DND-41 (cell line): ENCODE measurements around the gene CSNK1A1.

Experiments used
- ATAC-seq: fragments of 200-7000 bp; cut with Tn5 transposase; 3 replicates; pipeline ENCODE4 v1.9.1; 2021; ENCODE audit warnings: low read depth; ENCODE audit not compliant: insufficient read depth
- DNase-seq: peaks from one replicate; pipeline ENCODE4 v3.0.0-alpha.2; 2020
- H2AFZ ChIP-seq: 2 replicates; pipeline ENCODE4 v1.6.0; 2012; ENCODE audit warnings: low read depth, low read length
- H3K27ac ChIP-seq: 2 replicates; pipeline ENCODE4 v1.5.1; 2012; ENCODE audit warnings: low read length, inconsistent platforms
- H3K27me3 ChIP-seq: fragments of 200-600 bp; sonication (generic); 2 replicates; pipeline ENCODE4 v1.6.0; 2012; ENCODE audit warnings: low read length, mild to moderate bottlenecking, inconsistent platforms; ENCODE audit not compliant: insufficient read depth, poor library complexity
- H3K36me3 ChIP-seq: 2 replicates; pipeline ENCODE4 v1.5.1; 2012; ENCODE audit warnings: low read length, inconsistent platforms; ENCODE audit not compliant: insufficient read depth
- H3K4me1 ChIP-seq: 2 replicates; pipeline ENCODE4 v1.5.1; 2012; ENCODE audit warnings: mild to moderate bottlenecking, low read length; ENCODE audit not compliant: insufficient read depth
- H3K4me2 ChIP-seq: 2 replicates; pipeline ENCODE4 v1.6.0; 2012; ENCODE audit warnings: mild to moderate bottlenecking, moderate library complexity, low read length, inconsistent platforms; ENCODE audit not compliant: insufficient read depth
- H3K4me3 ChIP-seq, 2 experiments: fragments of 200-600 bp in 1 of 2; shearing (Covaris generic) in 1 of 2; 2 replicates each; pipeline ENCODE4 v1.5.1; 2012 to 2016; ENCODE audit warnings: inconsistent platforms in 2 of 2, low read length in 2 of 2, mild to moderate bottlenecking in 2 of 2, low read depth in 1 of 2, moderate library complexity in 1 of 2
- H3K79me2 ChIP-seq: 2 replicates; pipeline ENCODE4 v1.6.0; 2012; ENCODE audit warnings: low read length, inconsistent platforms; ENCODE audit not compliant: insufficient read depth
- H3K9ac ChIP-seq: 2 replicates; pipeline ENCODE4 v1.6.0; 2012; ENCODE audit warnings: low read depth, mild to moderate bottlenecking, inconsistent platforms, low read length, moderate library complexity
- H3K9me3 ChIP-seq: 2 replicates; pipeline ENCODE4 v1.5.1; 2012; ENCODE audit warnings: low read length, moderate library complexity, mild to moderate bottlenecking, inconsistent platforms; ENCODE audit not compliant: insufficient read depth, severe bottlenecking
- H4K20me1 ChIP-seq: 2 replicates; pipeline ENCODE4 v1.6.0; 2012; ENCODE audit warnings: low read length; ENCODE audit not compliant: insufficient read depth
- EZH2 ChIP-seq: IDR thresholded peaks from 3 replicates; pipeline ENCODE4 v1.6.1; 2012; ENCODE audit warnings: borderline replicate concordance, low read depth, mild to moderate bottlenecking, moderate library complexity, low read length, inconsistent platforms; ENCODE audit not compliant: severe bottlenecking
- TF ChIP-seq, protein P1 (sequence below): IDR thresholded peaks from 2 replicates; pipeline ENCODE4 v1.5.1; 2012; ENCODE audit warnings: borderline replicate concordance, low read length, moderate library complexity, mild to moderate bottlenecking; ENCODE audit not compliant: poor library complexity, severe bottlenecking; ENCODE audit errors: extremely low read depth

CSNK1A1 gene

GRCh38 chr5:149481485-149481884 is 69.8 kb downstream of the CSNK1A1 start:
- Histone ChIP-seq H3K27ac (no peak overlapping the region), H3K36me3 (no peaks in the 10 kb centered on the region), H3K79me2 (no peaks in the 10 kb centered on the region), H3K9ac (no peak overlapping the region), H4K20me1 (no peaks in the 10 kb centered on the region), H3K4me2 (no peak overlapping the region), H3K27me3 (peaks cover 3% of the 10 kb centered on the region), H3K9me3 (no peaks in the 10 kb centered on the region), H3K4me3 (no peak overlapping the region), H2AFZ (no peak overlapping the region), H3K4me1 (no peaks in the 10 kb centered on the region)
- DNase-seq (no peak), ATAC-seq (no peak)
- TF ChIP-seq, protein P1, sequence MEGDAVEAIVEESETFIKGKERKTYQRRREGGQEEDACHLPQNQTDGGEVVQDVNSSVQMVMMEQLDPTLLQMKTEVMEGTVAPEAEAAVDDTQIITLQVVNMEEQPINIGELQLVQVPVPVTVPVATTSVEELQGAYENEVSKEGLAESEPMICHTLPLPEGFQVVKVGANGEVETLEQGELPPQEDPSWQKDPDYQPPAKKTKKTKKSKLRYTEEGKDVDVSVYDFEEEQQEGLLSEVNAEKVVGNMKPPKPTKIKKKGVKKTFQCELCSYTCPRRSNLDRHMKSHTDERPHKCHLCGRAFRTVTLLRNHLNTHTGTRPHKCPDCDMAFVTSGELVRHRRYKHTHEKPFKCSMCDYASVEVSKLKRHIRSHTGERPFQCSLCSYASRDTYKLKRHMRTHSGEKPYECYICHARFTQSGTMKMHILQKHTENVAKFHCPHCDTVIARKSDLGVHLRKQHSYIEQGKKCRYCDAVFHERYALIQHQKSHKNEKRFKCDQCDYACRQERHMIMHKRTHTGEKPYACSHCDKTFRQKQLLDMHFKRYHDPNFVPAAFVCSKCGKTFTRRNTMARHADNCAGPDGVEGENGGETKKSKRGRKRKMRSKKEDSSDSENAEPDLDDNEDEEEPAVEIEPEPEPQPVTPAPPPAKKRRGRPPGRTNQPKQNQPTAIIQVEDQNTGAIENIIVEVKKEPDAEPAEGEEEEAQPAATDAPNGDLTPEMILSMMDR = no peak
- TF ChIP-seq EZH2 = no peak

DNA sequence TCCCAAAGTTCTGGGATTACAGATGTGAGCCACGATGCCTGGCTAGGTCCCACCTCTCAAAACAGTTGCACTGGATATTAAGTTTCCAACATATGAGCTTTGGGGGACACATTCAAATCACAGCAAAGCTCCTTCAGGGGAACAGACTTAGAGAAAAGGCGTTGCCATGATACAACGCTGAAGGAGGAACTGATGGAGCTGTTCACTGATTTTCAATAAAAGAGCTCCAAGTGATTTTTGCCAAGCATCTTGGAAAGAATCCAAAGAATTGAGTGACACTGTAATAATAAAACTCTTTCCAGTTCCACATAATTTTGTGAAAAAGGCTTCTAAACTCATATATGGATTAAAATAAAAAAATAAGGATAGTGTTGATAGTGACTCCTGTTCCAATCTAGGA is 72.5 kb downstream of the CSNK1A1 start:
- no peak for TF ChIP-seq EZH2
- TF ChIP-seq, protein P1 = no peak
- no peak overlapping the region for H3K4me3 ChIP-seq
- ATAC-seq = no peak

DNA sequence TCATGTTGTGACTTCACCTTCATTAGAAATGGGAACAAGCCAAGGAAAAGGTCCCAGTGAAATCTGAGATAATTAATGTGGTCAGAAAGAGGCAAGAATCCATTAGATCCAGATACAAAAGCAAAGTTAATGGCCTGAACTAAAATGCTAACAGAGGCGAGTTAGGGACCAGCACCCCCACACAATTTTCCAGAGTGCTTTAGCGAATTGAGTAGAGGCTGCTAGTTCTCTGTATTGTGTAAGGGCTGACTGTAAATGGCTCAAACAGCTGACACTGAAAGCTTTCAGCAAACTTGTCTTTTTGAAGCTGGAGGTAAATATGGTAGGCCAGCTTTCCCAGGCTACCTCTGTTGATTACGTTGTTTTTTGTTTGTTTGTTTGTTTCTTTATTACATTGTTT is 75.5 kb downstream of the CSNK1A1 start:
- H3K9ac ChIP-seq = no peak overlapping the region
- H3K4me2 ChIP-seq = no peak overlapping the region
- H3K4me1 ChIP-seq = no peaks in the 10 kb centered on the region
- no peaks in the 10 kb centered on the region for H3K27me3 ChIP-seq
- H3K79me2 ChIP-seq = no peaks in the 10 kb centered on the region
- no peaks in the 10 kb centered on the region for H4K20me1 ChIP-seq
- H3K36me3 ChIP-seq = no peaks in the 10 kb centered on the region
- DNase-seq (no peak), ATAC-seq (no peak)
- no peak overlapping the region for H3K4me3 ChIP-seq
- no peak overlapping the region for H3K27ac ChIP-seq
- TF ChIP-seq EZH2 = no peak
- TF ChIP-seq, protein P1 = no peak
- no peaks in the 10 kb centered on the region for H3K9me3 ChIP-seq
- no peak overlapping the region for H2AFZ ChIP-seq

More for the DNA sequence above, 72.5 kb downstream of the CSNK1A1 start:
- no peak for DNase-seq
- H3K4me2 ChIP-seq = no peak overlapping the region
- no peaks in the 10 kb centered on the region for H4K20me1 ChIP-seq
- H3K36me3 ChIP-seq = no peaks in the 10 kb centered on the region
- H3K9ac ChIP-seq = no peak overlapping the region
- H3K79me2 ChIP-seq = no peaks in the 10 kb centered on the region
- H3K27me3 ChIP-seq = peaks cover 3% of the 10 kb centered on the region
- no peak overlapping the region for H3K27ac ChIP-seq
- H3K4me1 ChIP-seq = no peaks in the 10 kb centered on the region
- no peak overlapping the region for H2AFZ ChIP-seq
- no peaks in the 10 kb centered on the region for H3K9me3 ChIP-seq

GRCh38 chr5:149474198-149474597 is 77.0 kb downstream of the CSNK1A1 start:
- H2AFZ ChIP-seq = no peak overlapping the region
- no peaks in the 10 kb centered on the region for H3K9me3 ChIP-seq
- H3K79me2 ChIP-seq = no peaks in the 10 kb centered on the region
- ATAC-seq (no peak), DNase-seq (no peak)
- H3K27ac ChIP-seq = no peak overlapping the region
- H3K36me3 ChIP-seq = no peaks in the 10 kb centered on the region
- no peaks in the 10 kb centered on the region for H3K4me1 ChIP-seq
- no peak overlapping the region for H3K4me3 ChIP-seq
- no peak for TF ChIP-seq EZH2
- H3K27me3 ChIP-seq = no peaks in the 10 kb centered on the region
- H4K20me1 ChIP-seq = no peaks in the 10 kb centered on the region
- H3K4me2 ChIP-seq = no peak overlapping the region
- H3K9ac ChIP-seq = no peak overlapping the region
